ENCODE results near the gene LPCAT1.
"Not testable (repeated sequence)": the region's sequence is repeated elsewhere in the genome, so short reads cannot be mapped to it uniquely, and the experiment has no call there.

DNA sequence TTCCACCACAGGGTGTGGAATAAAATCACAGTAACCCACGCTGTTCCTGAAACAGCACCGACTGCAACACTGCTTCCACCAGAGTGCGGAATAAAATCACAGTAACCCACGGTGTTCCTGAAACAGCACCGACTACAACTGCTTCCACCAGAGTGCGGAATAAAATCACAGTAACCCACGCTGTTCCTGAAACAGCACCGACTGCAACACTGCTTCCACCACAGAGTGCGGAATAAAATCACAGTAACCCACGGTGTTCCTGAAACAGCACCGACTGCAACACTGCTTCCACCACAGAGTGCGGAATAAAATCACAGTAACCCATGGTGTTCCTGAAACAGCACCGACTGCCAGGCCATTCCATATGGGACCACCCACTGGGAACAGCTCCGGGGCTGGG, 18.7 kb downstream of the LPCAT1 start:
- not testable (repeated sequence) for TF ChIP-seq CTCF, EP300 (IDR thresholded peaks at IDR 0.05)

Data from stomach (tissue), 4 donors.